Parathyroid adenoma (tissue), 2 donors: ENCODE data around the gene CRTAP.
A peak's percentile ranks its signal among the peaks of the same experiment; 100 is the strongest.

Experiments used
- H2AFZ ChIP-seq: fragments of 300-600 bp; sonication (generic); one replicate; pipeline ENCODE4 v1.7.0; 2017; ENCODE audit warnings: antibody characterized with exemption, mild to moderate bottlenecking
- H3K27ac ChIP-seq: fragments of 300-600 bp; sonication (generic); one replicate; pipeline ENCODE4 v1.7.0; 2017
- H3K27me3 ChIP-seq: fragments of 300-600 bp; sonication (generic); one replicate; pipeline ENCODE4 v1.7.0; 2017; ENCODE audit warnings: low read length; ENCODE audit not compliant: control insufficient read depth, insufficient read depth
- H3K36me3 ChIP-seq: fragments of 300-600 bp; sonication (generic); one replicate; pipeline ENCODE4 v1.7.0; 2017; ENCODE audit warnings: low read length; ENCODE audit not compliant: control insufficient read depth, insufficient read depth
- H3K4me1 ChIP-seq: fragments of 300-600 bp; sonication (generic); one replicate; pipeline ENCODE4 v1.7.0; 2017; ENCODE audit warnings: control low read depth
- H3K4me2 ChIP-seq: fragments of 300-600 bp; sonication (generic); one replicate; pipeline ENCODE4 v1.7.0; 2017; ENCODE audit warnings: low read length
- H3K4me3 ChIP-seq: fragments of 300-600 bp; sonication (generic); one replicate; pipeline ENCODE4 v1.7.0; 2017; ENCODE audit warnings: low read depth, low read length
- H3K79me2 ChIP-seq: fragments of 300-600 bp; sonication (generic); one replicate; pipeline ENCODE4 v1.7.0; 2017; ENCODE audit warnings: control low read depth
- H3K9ac ChIP-seq: fragments of 300-600 bp; sonication (generic); one replicate; pipeline ENCODE4 v1.7.0; 2017; ENCODE audit warnings: mild to moderate bottlenecking
- H3K9me3 ChIP-seq: fragments of 300-600 bp; sonication (generic); one replicate; pipeline ENCODE4 v1.7.0; 2017; ENCODE audit warnings: low read length; ENCODE audit not compliant: control insufficient read depth
- CTCF ChIP-seq: fragments of 300-600 bp; sonication (generic); IDR thresholded peaks from one replicate; pipeline ENCODE4 v1.7.0; 2017; ENCODE audit warnings: antibody characterized with exemption, mild to moderate bottlenecking
- donor health status: primary hyperparathyroidism.

CRTAP gene

DNA sequence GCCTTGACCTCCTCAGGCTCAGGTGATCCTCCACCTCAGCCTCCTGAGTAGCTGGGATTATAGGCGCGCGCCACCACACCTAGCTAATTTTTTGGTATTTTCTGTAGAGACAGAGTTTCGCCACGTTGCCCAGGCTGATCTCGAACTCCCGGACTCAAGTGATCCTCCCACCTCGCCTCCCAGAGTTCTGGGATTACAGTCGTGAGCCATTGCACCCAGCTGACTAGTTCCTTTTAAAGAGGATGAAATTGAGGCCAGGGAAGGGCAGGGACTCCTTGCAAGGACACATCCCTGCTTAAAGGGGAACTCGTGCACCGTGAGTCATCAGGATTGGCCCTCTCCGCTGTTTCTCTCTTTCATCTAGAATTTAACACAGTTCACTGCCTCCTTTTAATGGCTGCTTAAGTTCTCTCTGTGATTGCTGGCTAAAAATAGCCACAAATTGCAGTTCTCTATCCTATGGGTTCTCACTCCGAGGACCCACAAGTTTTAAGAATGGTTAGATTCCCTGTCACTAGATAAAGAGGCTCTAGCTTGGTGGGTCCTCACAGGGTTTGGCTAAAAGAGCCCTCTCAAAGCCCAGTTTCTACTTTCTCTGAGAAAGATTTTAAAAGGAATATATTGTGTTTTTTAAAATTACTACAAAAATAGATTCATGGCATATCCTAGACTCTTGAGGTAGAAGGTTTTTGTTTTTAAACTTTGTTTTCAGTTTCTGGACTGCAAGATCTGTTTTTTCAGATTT lies 1.4 kb downstream of the CRTAP start:
- H3K9me3 ChIP-seq, result no peaks in the 10 kb centered on the region
- peak overlapping the region; percentile 64 for H3K4me3 ChIP-seq
- H3K4me2 ChIP-seq, result peak overlapping the region; percentile 88
- H3K79me2 ChIP-seq, result no peaks in the 10 kb centered on the region
- no peak for TF ChIP-seq CTCF
- H3K27me3 ChIP-seq, result no peaks in the 10 kb centered on the region
- H3K4me1 ChIP-seq, result peaks cover 6% of the 10 kb centered on the region
- peak overlapping the region; percentile 57 for H3K27ac ChIP-seq
- H3K36me3 ChIP-seq, result no peaks in the 10 kb centered on the region
- peak overlapping the region; percentile 63 for H2AFZ ChIP-seq
- H3K9ac ChIP-seq, result no peak overlapping the region

DNA sequence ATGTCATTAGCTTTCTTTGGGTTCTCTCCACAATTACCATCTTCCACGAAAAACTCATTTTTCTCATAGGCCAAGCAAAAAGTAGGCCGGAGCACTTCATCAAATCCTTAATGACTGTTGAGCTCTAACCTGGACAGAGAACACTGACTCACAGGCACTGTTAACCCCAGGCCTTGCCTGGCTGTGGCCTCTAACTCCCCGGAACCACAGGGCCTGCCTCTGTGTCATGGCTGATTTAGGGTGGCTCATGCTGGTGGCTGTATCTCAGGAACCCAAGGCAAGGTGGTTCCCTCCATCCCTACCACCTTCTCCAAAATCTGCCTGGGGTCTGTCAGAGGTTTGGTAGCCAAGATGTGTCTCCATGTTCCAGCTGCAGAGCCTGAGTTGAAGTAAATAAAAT lies 3.6 kb downstream of the CRTAP start:
- Histone ChIP-seq H3K4me2 (no peak overlapping the region), H3K4me1 (peaks cover 6% of the 10 kb centered on the region), H3K36me3 (no peaks in the 10 kb centered on the region), H3K4me3 (no peak overlapping the region), H2AFZ (no peak overlapping the region), H3K9ac (no peak overlapping the region), H3K9me3 (no peaks in the 10 kb centered on the region), H3K27ac (no peak overlapping the region), H3K79me2 (no peaks in the 10 kb centered on the region), H3K27me3 (no peaks in the 10 kb centered on the region)
- no peak for TF ChIP-seq CTCF

- Histone ChIP-seq H2AFZ (no peak overlapping the region), H3K27ac (no peak overlapping the region)
These were observed 6.1 kb downstream of the CRTAP start for GRCh38 chr3:33119891-33120290.

GRCh38 chr3:33122991-33123390 lies 9.2 kb downstream of the CRTAP start:
- Histone ChIP-seq H2AFZ (no peak overlapping the region), H3K27ac (no peak overlapping the region), H3K4me1 (no peaks in the 10 kb centered on the region), H3K36me3 (no peaks in the 10 kb centered on the region), H3K4me3 (no peak overlapping the region), H3K79me2 (no peaks in the 10 kb centered on the region), H3K9me3 (no peaks in the 10 kb centered on the region), H3K27me3 (no peaks in the 10 kb centered on the region), H3K9ac (no peak overlapping the region), H3K4me2 (no peak overlapping the region)
- TF ChIP-seq CTCF, result no peak

More at GRCh38 chr3:33119891-33120290, 6.1 kb downstream of the CRTAP start:
- peaks cover 5% of the 10 kb centered on the region for H3K4me1 ChIP-seq
- no peaks in the 10 kb centered on the region for H3K9me3 ChIP-seq
- no peak overlapping the region for H3K4me3 ChIP-seq
- H3K9ac ChIP-seq, result no peak overlapping the region
- no peaks in the 10 kb centered on the region for H3K27me3 ChIP-seq
- TF ChIP-seq CTCF, result no peak
- no peak overlapping the region for H3K4me2 ChIP-seq
- no peaks in the 10 kb centered on the region for H3K36me3 ChIP-seq
- H3K79me2 ChIP-seq, result no peaks in the 10 kb centered on the region

DNA sequence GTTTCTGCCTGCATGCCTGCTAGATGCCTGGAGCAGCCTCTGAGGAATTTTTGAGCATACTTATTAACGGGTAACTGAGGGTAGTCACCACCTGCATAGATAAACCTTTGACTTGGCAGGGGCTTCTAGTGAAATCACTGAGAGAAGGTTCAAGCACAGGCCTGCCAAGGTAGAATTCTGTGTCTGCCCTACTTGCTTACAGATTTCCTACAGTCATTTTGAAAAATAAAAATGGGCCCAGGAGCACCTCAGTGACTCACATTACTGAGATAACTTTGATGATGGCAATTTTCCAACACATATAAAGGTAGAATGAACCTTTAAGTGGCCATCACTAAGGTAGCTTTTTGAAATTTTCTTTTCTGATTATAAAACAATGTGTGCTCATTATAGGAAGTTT lies 10.8 kb downstream of the CRTAP start:
- no peak overlapping the region for H3K4me3 ChIP-seq
- H3K9me3 ChIP-seq, result no peaks in the 10 kb centered on the region
- no peaks in the 10 kb centered on the region for H3K27me3 ChIP-seq
- no peak overlapping the region for H2AFZ ChIP-seq
- no peaks in the 10 kb centered on the region for H3K36me3 ChIP-seq
- no peak overlapping the region for H3K27ac ChIP-seq
- no peak for TF ChIP-seq CTCF
- no peaks in the 10 kb centered on the region for H3K4me1 ChIP-seq
- H3K79me2 ChIP-seq, result no peaks in the 10 kb centered on the region
- H3K9ac ChIP-seq, result no peak overlapping the region
- H3K4me2 ChIP-seq, result no peak overlapping the region
